K562 (cell line): ENCODE data around the gene VPS16. TPM values are rescaled to one million over a fixed set of nuclear protein-coding genes. Genes with fewer than 3 reads are reported as not detected.

Experiments used
- C11orf30 ChIP-seq: fragments of 450-650 bp; IDR thresholded peaks from 2 replicates; pipeline ENCODE4 v1.6.1; 2016; ENCODE audit warnings: low read depth, mild to moderate bottlenecking
- GTF2A2 ChIP-seq: IDR thresholded peaks from 2 replicates; pipeline ENCODE4 v1.6.1; 2016; ENCODE audit warnings: mild to moderate bottlenecking, missing genetic modification characterization, missing compliant biosample characterization
- GTF2F1 ChIP-seq: IDR thresholded peaks from 2 replicates; pipeline ENCODE4 v1.6.1; 2011; ENCODE audit warnings: low read depth, low read length, improper control_type of control experiment
- HNRNPUL1 ChIP-seq: fragments of 200-400 bp; formaldehyde crosslinking; IDR thresholded peaks from 2 replicates; pipeline ENCODE4 v1.6.1; 2017; ENCODE audit warnings: low read length
- NFIX ChIP-seq: fragments of 250-450 bp; sonication (Bioruptor Pico); IDR thresholded peaks from 2 replicates; pipeline ENCODE4 v1.4.0; 2020; ENCODE audit warnings: low read depth, mild to moderate bottlenecking, moderate library complexity
- OTX1 ChIP-seq: fragments of 450-650 bp; formaldehyde crosslinking; IDR thresholded peaks from 2 replicates; pipeline ENCODE4 v1.4.0; 2022; ENCODE audit warnings: mild to moderate bottlenecking
- PCBP1 ChIP-seq: fragments of 200-400 bp; formaldehyde crosslinking; IDR thresholded peaks from 2 replicates; pipeline ENCODE4 v1.6.1; 2018; ENCODE audit warnings: mild to moderate bottlenecking, low read depth, low read length; ENCODE audit not compliant: poor library complexity, severe bottlenecking
- PRPF4 ChIP-seq: fragments of 200-400 bp; formaldehyde crosslinking; IDR thresholded peaks from one replicate; pipeline ENCODE4 v1.6.1; 2017; ENCODE audit warnings: low read length, low read depth, mild to moderate bottlenecking; ENCODE audit not compliant: insufficient read depth, poor library complexity, severe bottlenecking
- SPI1 ChIP-seq: IDR thresholded peaks from 2 replicates; pipeline ENCODE4 v1.6.1; 2011; ENCODE audit warnings: low read depth, low read length, control low read depth, borderline replicate concordance
- TGIF2 ChIP-seq: sonication (generic); formaldehyde crosslinking; IDR thresholded peaks from 2 replicates; pipeline ENCODE4 v1.8.1; 2022; ENCODE audit warnings: mild to moderate bottlenecking, missing genetic modification reagents, moderate library complexity
- ZFP36 ChIP-seq: fragments of 150-350 bp; IDR thresholded peaks from 2 replicates; pipeline ENCODE4 v1.6.1; 2018; ENCODE audit warnings: low read length, low read depth; ENCODE audit not compliant: partially characterized antibody
- ZNF263 ChIP-seq: sonication (generic); formaldehyde crosslinking; IDR thresholded peaks from 2 replicates; pipeline ENCODE4 v1.8.0; 2022; ENCODE audit warnings: mild to moderate bottlenecking, missing genetic modification reagents, borderline replicate concordance
- ZNF444 ChIP-seq: fragments of 250-450 bp; sonication (Bioruptor Pico); IDR thresholded peaks from 2 replicates; pipeline ENCODE4 v1.4.0; 2020; ENCODE audit warnings: mild to moderate bottlenecking, moderate library complexity
- polyA plus RNA-seq, 8 experiments: library from polyadenylated mRNA; depleted of rRNA in 4 of 8; stranded (reverse) in 5 of 8; unstranded in 3 of 8; fragments of >200 nt; fragmentation: Nextera tagmentation in 2 of 8; fragmentation: Illumina TruSeq in 1 of 8; extraction: Ambion mirVana in 2 of 8; extraction: Trizol in 1 of 8; gene quantifications; 2 replicates each; pipeline versions ENCODE4 v1.2.1 to v1.2.3, GENCODE V29; 2011 to 2014; ENCODE audit warnings: inconsistent platforms in 1 of 8, missing spikeins in 1 of 8
- total RNA-seq, 7 experiments: library from RNA; depleted of rRNA in 6 of 7; stranded (reverse); fragments of >200 nt in 6 of 7; fragmentation: Illumina TruSeq in 2 of 7; extraction: Trizol in 2 of 7; gene quantifications; 2 replicates each; pipeline versions ENCODE4 v1.2.1 to v1.2.3, GENCODE V29; 2011 to 2021; ENCODE audit warnings: low replicate concordance in 1 of 7
- TF ChIP-seq, protein P1 (sequence below), 2 experiments: fragments of 450-650 bp; conservative IDR thresholded peaks; 2 replicates each; pipeline ENCODE4 v1.6.1; 2017; ENCODE audit warnings: mild to moderate bottlenecking in 2 of 2, moderate library complexity in 2 of 2
- TF ChIP-seq, protein P2 (sequence below): IDR thresholded peaks from 2 replicates; pipeline ENCODE4 v1.6.1; 2012; ENCODE audit warnings: low read depth, low read length, improper control_type of control experiment, borderline replicate concordance
- TF ChIP-seq, protein P3 (sequence below): fragments of 450-650 bp; IDR thresholded peaks from 2 replicates; pipeline ENCODE4 v1.6.1; 2017; ENCODE audit warnings: mild to moderate bottlenecking, moderate library complexity
- TF ChIP-seq, protein P4 (sequence below): fragments of 250-450 bp; sonication (Bioruptor Pico); IDR thresholded peaks from 2 replicates; pipeline ENCODE4 v1.5.0; 2021
- TF ChIP-seq, protein P5 (sequence below), 2 experiments: fragments of 250-450 bp in 1 of 2; fragments of 450-650 bp in 1 of 2; sonication (Bioruptor Pico) in 1 of 2; IDR thresholded peaks; 2 replicates each; pipeline versions ENCODE4 v1.6.1 to v1.8.0; 2016 to 2021; ENCODE audit warnings: mild to moderate bottlenecking in 2 of 2, moderate library complexity in 2 of 2, missing compliant biosample characterization in 1 of 2, missing genetic modification characterization in 1 of 2
- TF ChIP-seq, protein P6 (sequence below): fragments of 250-450 bp; sonication (Bioruptor Pico); IDR thresholded peaks from 2 replicates; pipeline ENCODE4 v1.4.0; 2020

The VPS16 gene
- total and polyA plus RNA-seq, 9 of the 15 experiments (the other 6 are each of a cell fraction or from before 2014, with no cell fraction given): 6.8 to 24.7 (median 14.0) TPM

DNA sequence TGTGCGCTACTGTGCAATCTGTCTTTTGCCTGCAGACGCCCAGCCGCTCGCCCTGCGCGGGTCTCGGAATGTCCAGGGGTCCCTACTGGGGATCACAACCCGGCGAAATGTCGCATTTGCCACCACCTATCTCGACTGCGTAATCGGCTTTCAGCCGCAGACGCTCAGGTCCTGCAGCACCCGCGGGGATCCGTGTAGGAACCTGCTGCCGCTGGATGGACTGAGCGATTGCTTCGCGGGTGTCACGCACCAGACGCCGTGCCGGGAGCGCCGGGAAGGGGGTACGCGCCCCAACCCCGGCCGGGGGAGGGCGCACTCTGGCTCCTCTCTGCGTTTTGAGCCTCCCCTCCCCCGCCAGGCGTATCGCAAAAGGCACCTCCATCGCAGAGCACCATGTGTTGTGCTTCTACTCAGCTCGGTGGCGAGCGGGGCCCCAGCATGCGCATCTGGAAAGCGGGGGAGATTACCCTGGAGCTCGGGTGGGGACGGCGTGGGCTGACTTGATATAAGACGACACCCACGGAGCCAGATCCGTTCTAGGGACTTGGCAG lies 32.0 kb downstream of the VPS16 start (continued):
- TF ChIP-seq GTF2A2 (tag) (no peak), HNRNPUL1 (no peak), PRPF4 (no peak), SPI1 (no peak), ZFP36 (no peak), TGIF2 (CRISPR knock-in tag) (no peak), ZNF444 (CRISPR knock-in tag) (no peak), PCBP1 (peak; percentile 55), OTX1 (CRISPR knock-in tag) (no peak), NFIX (no peak), GTF2F1 (no peak), C11orf30 (no peak), ZNF263 (CRISPR knock-in tag) (no peak)
- TF ChIP-seq, protein P1, sequence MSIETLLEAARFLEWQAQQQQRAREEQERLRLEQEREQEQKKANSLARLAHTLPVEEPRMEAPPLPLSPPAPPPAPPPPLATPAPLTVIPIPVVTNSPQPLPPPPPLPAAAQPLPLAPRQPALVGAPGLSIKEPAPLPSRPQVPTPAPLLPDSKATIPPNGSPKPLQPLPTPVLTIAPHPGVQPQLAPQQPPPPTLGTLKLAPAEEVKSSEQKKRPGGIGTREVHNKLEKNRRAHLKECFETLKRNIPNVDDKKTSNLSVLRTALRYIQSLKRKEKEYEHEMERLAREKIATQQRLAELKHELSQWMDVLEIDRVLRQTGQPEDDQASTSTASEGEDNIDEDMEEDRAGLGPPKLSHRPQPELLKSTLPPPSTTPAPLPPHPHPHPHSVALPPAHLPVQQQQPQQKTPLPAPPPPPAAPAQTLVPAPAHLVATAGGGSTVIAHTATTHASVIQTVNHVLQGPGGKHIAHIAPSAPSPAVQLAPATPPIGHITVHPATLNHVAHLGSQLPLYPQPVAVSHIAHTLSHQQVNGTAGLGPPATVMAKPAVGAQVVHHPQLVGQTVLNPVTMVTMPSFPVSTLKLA (conservative IDR thresholded peaks at IDR 0.05): peak; percentile 66 to 82
- TF ChIP-seq, protein P2, sequence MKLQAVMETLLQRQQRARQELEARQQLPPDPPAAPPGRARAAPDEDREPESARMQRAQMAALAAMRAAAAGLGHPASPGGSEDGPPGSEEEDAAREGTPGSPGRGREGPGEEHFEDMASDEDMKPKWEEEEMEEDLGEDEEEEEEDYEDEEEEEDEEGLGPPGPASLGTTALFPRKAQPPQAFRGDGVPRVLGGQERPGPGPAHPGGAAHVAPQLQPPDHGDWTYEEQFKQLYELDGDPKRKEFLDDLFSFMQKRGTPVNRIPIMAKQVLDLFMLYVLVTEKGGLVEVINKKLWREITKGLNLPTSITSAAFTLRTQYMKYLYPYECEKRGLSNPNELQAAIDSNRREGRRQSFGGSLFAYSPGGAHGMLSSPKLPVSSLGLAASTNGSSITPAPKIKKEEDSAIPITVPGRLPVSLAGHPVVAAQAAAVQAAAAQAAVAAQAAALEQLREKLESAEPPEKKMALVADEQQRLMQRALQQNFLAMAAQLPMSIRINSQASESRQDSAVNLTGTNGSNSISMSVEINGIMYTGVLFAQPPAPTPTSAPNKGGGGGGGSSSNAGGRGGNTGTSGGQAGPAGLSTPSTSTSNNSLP: no peak
- TF ChIP-seq, protein P3, sequence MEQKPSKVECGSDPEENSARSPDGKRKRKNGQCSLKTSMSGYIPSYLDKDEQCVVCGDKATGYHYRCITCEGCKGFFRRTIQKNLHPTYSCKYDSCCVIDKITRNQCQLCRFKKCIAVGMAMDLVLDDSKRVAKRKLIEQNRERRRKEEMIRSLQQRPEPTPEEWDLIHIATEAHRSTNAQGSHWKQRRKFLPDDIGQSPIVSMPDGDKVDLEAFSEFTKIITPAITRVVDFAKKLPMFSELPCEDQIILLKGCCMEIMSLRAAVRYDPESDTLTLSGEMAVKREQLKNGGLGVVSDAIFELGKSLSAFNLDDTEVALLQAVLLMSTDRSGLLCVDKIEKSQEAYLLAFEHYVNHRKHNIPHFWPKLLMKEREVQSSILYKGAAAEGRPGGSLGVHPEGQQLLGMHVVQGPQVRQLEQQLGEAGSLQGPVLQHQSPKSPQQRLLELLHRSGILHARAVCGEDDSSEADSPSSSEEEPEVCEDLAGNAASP: no peak
- TF ChIP-seq, protein P4, sequence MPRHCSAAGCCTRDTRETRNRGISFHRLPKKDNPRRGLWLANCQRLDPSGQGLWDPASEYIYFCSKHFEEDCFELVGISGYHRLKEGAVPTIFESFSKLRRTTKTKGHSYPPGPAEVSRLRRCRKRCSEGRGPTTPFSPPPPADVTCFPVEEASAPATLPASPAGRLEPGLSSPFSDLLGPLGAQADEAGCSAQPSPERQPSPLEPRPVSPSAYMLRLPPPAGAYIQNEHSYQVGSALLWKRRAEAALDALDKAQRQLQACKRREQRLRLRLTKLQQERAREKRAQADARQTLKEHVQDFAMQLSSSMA (CRISPR knock-in tag): no peak
- TF ChIP-seq, protein P5, sequence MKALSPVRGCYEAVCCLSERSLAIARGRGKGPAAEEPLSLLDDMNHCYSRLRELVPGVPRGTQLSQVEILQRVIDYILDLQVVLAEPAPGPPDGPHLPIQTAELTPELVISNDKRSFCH (CRISPR knock-in tag; IDR thresholded peaks at IDR 0.05): no peak
- TF ChIP-seq, protein P5 (tag; IDR thresholded peaks at IDR 0.05): no peak; the same call in 1 of the 2 replicates
- TF ChIP-seq, protein P6, sequence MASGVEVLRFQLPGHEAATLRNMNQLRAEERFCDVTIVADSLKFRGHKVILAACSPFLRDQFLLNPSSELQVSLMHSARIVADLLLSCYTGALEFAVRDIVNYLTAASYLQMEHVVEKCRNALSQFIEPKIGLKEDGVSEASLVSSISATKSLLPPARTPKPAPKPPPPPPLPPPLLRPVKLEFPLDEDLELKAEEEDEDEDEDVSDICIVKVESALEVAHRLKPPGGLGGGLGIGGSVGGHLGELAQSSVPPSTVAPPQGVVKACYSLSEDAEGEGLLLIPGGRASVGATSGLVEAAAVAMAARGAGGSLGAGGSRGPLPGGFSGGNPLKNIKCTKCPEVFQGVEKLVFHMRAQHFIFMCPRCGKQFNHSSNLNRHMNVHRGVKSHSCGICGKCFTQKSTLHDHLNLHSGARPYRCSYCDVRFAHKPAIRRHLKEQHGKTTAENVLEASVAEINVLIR (CRISPR knock-in tag): no peak
